Measurements from ENCODE around the gene HELZ. TPM values are rescaled to one million over a fixed set of nuclear protein-coding genes. Genes with fewer than 3 reads are reported as not detected.

Gene HELZ
- total and polyA plus RNA-seq, 2 donors (not counting 3 experiments of a cell fraction or from before 2014, with no cell fraction given), result 8.0 to 47.3 TPM

DNA sequence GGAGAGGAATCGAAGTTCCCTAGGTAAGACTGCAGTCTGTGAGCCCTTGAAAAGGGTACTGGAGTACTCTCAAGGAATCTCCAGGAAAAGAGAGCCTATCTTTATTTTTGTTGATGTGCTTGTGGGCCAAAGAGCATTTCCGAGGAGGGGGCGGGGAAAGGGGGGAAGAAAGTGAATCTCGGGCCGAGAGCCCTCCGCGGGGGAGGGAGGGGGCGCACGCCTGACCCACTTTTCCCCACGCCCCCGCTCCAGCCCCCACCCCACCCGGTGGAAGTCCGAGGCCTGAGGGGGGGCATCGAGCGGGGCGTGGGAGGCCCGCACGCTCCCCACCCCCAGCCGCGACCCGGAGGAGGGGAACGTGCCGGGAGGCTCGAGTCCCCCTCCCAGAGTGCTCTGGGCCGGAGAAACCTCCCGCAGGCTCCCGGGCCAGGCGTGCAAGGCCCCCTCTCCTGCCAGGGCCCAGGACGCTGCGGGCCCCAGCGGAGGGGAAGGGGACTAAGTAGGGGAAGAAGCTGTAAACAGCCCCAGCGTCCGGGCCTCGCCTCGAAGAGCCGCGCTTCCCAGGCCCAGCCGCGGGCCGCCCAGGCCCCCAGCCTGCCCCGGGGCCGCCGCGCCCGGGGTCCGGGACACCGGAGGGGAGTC, 444 bp downstream of the HELZ start:
- no peak for FAIRE-seq
- H3K9me3 ChIP-seq (replicated peaks; ENCODE audit: control insufficient read depth, insufficient read depth, low read length), result no peaks in the 10 kb centered on the region
- peaks cover 20% of the 10 kb centered on the region for H3K4me1 ChIP-seq (ENCODE audit: control insufficient read depth, extremely low read depth, insufficient read depth, low read length)
- H3K9ac ChIP-seq (replicated peaks; ENCODE audit: extremely low read depth, insufficient read depth, low read length), result peak overlapping the region; percentile 91
- no TSS peak for BruUV-seq (replicated peaks)
- H3K4me2 ChIP-seq (ENCODE audit: insufficient read depth, low read length), result peak overlapping the region; percentile 73
- intact Hi-C loops (cut with micrococcal nuclease), result loop anchor here (1.0 to 5.0 kb wide), 4 partner anchors 14 to 442 kb away; partner anchors contain the start of gene PSMD12
- ChIA-PET POLR2A (interaction anchor here (1.1 kb wide), 1 partner anchor 29 kb away, joined by 3 read pairs; no protein-coding TSS in a partner anchor), CTCF (interaction anchor here (1.2 to 2.1 kb wide), 5 partner anchors 23 to 135 kb away, joined by 3 to 9 read pairs (median 6); no protein-coding TSS in a partner anchor)
- H3K36me3 ChIP-seq (ENCODE audit: control insufficient read depth in 2 of 2, extremely low read depth in 1 of 2, insufficient read depth in 2 of 2, low read length in 2 of 2), result peaks cover 0 to 6% of the 10 kb centered on the region in 2 experiments
- peak overlapping the region; percentile 71 for H3K27ac ChIP-seq (ENCODE audit: insufficient read depth, low read depth, low read length)
- TF ChIP-seq FOS (IDR thresholded peaks at IDR 0.05; ENCODE audit: borderline replicate concordance, insufficient read depth, low read length), result no peak
- no peak for TF ChIP-seq MYC (IDR thresholded peaks at IDR 0.05; ENCODE audit: low read depth, low read length)
- TF ChIP-seq EZH2 (IDR thresholded peaks at IDR 0.05; ENCODE audit: borderline replicate concordance, low read depth, low read length, severe bottlenecking), result no peak
- TF ChIP-seq JUN (IDR thresholded peaks at IDR 0.05; ENCODE audit: borderline replicate concordance, insufficient read depth, insufficient read length, low read depth), result no peak
- no peak for TF ChIP-seq POLR2AphosphoS5 (IDR thresholded peaks at IDR 0.05; ENCODE audit: insufficient read depth, low read depth, low read length)
- TF ChIP-seq, protein P1, sequence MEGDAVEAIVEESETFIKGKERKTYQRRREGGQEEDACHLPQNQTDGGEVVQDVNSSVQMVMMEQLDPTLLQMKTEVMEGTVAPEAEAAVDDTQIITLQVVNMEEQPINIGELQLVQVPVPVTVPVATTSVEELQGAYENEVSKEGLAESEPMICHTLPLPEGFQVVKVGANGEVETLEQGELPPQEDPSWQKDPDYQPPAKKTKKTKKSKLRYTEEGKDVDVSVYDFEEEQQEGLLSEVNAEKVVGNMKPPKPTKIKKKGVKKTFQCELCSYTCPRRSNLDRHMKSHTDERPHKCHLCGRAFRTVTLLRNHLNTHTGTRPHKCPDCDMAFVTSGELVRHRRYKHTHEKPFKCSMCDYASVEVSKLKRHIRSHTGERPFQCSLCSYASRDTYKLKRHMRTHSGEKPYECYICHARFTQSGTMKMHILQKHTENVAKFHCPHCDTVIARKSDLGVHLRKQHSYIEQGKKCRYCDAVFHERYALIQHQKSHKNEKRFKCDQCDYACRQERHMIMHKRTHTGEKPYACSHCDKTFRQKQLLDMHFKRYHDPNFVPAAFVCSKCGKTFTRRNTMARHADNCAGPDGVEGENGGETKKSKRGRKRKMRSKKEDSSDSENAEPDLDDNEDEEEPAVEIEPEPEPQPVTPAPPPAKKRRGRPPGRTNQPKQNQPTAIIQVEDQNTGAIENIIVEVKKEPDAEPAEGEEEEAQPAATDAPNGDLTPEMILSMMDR (IDR thresholded peaks at IDR 0.05; ENCODE audit: extremely low read depth in 1 of 2, insufficient read depth in 1 of 2, low read depth in 1 of 2, low read length in 2 of 2), result no peak
- no peak for TF ChIP-seq POLR2A (IDR thresholded peaks at IDR 0.05; ENCODE audit: low read depth, low read length)
- TF ChIP-seq MAX (IDR thresholded peaks at IDR 0.05; ENCODE audit: insufficient read depth, insufficient read length), result no peak
- no peak for TF ChIP-seq GATA2 (IDR thresholded peaks at IDR 0.05; ENCODE audit: insufficient read depth, insufficient read length, low read depth, low read length)
- no peaks in the 10 kb centered on the region for H3K9me1 ChIP-seq (replicated peaks; ENCODE audit: control insufficient read depth, extremely low read depth, insufficient read depth, low read length)
- dilution Hi-C loops (cut with MboI; ENCODE audit: extremely low pct_ligation_motif_present, low sequenced_read_pairs), result no loop called here
- no peaks in the 10 kb centered on the region for H3K27me3 ChIP-seq (ENCODE audit: control insufficient read depth in 2 of 2, insufficient read depth in 2 of 2, low read length in 2 of 2)
- peaks cover 46% of the 10 kb centered on the region for H3K79me2 ChIP-seq (ENCODE audit: control insufficient read depth, insufficient read depth, low read length)
- no peak for DNase-seq (ENCODE audit: low read depth, low spot score)
- peaks cover 2% of the 10 kb centered on the region for H4K20me1 ChIP-seq (replicated peaks; ENCODE audit: control insufficient read depth, extremely low read depth, insufficient read depth, low read length)
- H3K4me3 ChIP-seq (replicated peaks in 1 of 3; ENCODE audit: insufficient read depth in 1 of 3, low read depth in 1 of 3, low read length in 3 of 3), result peak overlapping the region; percentile 92 to 98 (median 96)
- H2AFZ ChIP-seq (ENCODE audit: low read depth, low read length), result peak overlapping the region; percentile 96
